Fibroblast of lung (primary cell): Measurements from ENCODE around the gene TVP23A.

Experiments used
- CTCF ChIP-seq, 2 donors: IDR thresholded peaks in 1 of 2; conservative IDR thresholded peaks in 1 of 2; 1 replicate in 1 of 2; 2 replicates in 1 of 2; pipeline ENCODE4 v1.5.1; 2011 to 2012; ENCODE audit warnings: low read length in 2 of 2, control low read depth in 1 of 2, inconsistent platforms in 1 of 2, low read depth in 1 of 2, mild to moderate bottlenecking in 1 of 2
- EZH2 ChIP-seq: IDR thresholded peaks from 2 replicates; pipeline ENCODE4 v1.5.1; 2012; ENCODE audit warnings: low read length, control low read depth, mild to moderate bottlenecking; ENCODE audit errors: missing control alignments

DNA sequence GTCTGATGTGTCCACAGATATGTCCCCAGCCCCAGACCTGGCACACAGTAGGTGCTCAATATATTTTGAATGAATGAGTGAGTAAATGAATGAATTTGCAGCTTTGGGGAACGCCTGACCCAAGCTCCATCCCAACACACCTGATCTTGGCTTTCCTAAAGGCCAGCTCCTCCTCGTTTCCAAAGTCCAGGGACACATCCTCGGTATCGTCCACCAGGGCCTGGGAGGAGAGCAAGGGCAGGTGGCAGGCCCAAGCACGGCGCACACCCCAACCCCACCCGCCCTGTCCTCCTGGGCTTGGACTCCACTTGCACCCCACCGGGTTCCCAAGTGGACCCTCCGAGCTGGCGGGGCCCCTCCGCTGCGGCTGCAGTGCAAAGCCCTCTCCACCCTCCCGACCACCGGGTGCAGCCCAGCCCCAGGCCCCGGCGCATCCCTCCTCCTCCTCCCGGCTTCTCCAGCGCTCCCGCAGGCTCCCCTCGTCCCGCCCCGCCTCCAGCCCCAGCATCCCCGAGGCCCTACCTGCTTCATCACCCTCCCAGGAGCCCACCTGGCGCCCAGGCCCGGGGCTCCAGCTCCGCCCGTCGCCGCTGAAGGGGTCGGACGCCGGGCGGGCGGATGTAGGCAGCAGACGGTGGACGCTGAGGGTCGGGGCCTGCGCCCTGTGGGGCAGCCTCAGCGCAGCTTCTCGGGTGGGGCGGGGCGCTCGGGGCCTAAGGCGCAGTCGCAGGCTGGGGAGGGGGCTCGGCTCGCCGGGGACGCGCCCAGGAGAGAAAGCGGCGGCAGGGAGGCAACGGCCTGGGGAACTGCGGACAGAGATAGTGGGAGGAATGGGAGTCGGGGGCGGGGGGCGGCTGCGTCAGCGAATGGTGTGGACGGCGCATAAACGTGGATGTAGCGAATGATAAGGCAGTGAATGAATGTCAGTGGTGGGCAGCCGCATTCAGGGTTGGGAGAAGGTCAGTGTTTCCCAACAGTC lies at the start of gene TVP23A:
- TF ChIP-seq CTCF (conservative IDR thresholded peaks at IDR 0.05 in 1 of 2, IDR thresholded peaks at IDR 0.05 in 1 of 2; ENCODE audit: low read depth in 1 of 2, low read length in 2 of 2) (no peak), EZH2 (peak; percentile 65)
